ENCODE results near the gene MRPS16. TPM values are rescaled to one million over a fixed set of nuclear protein-coding genes. Genes with fewer than 3 reads are reported as not detected.
A peak's percentile ranks its signal among the peaks of the same experiment; 100 is the strongest.

Gene MRPS16
- total RNA-seq, 1 experiment from 2014 or later, result 148 TPM

DNA sequence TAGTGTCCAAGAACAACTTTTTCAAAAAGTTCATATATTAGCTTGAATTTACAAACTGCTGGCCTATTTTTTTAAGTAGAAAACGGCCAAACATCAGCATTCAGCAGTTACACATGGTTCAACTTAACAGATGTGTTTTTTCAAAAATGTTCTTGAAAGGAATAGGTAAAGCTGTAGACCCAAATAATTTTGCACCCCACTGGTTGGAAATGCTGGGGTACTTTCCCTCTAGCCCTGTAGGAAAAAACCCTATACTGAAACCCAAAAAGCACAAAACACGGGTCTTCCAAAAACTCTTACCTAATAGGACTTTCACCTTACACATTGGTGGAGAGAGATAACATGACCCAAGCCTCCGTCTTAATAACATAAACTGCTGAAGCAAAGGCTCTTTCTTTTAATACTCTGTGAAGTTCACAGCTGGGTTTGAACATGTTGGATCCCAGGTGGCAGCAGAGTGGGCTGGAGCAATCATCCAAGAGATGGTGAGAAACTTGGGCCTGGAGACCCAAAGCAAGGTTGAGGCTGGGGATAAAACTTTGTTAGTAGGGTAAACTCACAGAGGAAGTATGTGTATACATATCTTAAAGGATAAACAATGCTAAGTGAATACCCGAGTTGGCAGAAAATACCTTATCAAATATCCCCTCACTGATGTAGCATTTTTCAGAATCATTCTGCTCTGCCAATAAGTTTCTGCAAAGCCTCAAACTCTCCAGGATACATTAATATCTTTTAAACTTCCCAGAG, 4.8 kb downstream of the MRPS16 start:
- intact Hi-C loops (cut with micrococcal nuclease; ENCODE audit: unreplicated experiment), result loop anchor here (2.0 kb wide), 2 partner anchors 111 to 165 kb away; partner anchors contain the start of gene CFAP70
- ChIA-PET POLR2A (ENCODE audit: unreplicated experiment) (interaction anchor here (0.5 to 1.5 kb wide), 6 partner anchors 111 to 622 kb away, joined by 3 to 15 read pairs (median 6); partner anchors contain the start of genes CFAP70 and MICU1), CTCF (no interaction called here)
- Histone ChIP-seq H3K9me3 (ENCODE audit: insufficient read depth, low read depth) (no peaks in the 10 kb centered on the region), H3K27ac (peak overlapping the region; percentile 87), H3K4me2 (peak overlapping the region; percentile 91), H2AFZ (peak overlapping the region; percentile 63), H3K36me3 (ENCODE audit: low read depth) (peaks cover 47% of the 10 kb centered on the region), H4K20me1 (ENCODE audit: insufficient read depth) (no peaks in the 10 kb centered on the region), H3K79me2 (ENCODE audit: low read depth) (peaks cover 77% of the 10 kb centered on the region), H3K27me3 (ENCODE audit: insufficient read depth, low read depth) (no peaks in the 10 kb centered on the region), H3K4me1 (replicated peaks; ENCODE audit: insufficient read depth) (peaks cover 51% of the 10 kb centered on the region), H3F3A (ENCODE audit: insufficient read depth, low read depth) (peaks cover 63% of the 10 kb centered on the region), H3K9me2 (ENCODE audit: insufficient read depth) (no peaks in the 10 kb centered on the region), H3K4me3 (peak overlapping the region; percentile 95)
- DNase-seq, result no peak
- BruUV-seq (replicated peaks), result TSS peak; percentile 84
- TF ChIP-seq, protein P1, sequence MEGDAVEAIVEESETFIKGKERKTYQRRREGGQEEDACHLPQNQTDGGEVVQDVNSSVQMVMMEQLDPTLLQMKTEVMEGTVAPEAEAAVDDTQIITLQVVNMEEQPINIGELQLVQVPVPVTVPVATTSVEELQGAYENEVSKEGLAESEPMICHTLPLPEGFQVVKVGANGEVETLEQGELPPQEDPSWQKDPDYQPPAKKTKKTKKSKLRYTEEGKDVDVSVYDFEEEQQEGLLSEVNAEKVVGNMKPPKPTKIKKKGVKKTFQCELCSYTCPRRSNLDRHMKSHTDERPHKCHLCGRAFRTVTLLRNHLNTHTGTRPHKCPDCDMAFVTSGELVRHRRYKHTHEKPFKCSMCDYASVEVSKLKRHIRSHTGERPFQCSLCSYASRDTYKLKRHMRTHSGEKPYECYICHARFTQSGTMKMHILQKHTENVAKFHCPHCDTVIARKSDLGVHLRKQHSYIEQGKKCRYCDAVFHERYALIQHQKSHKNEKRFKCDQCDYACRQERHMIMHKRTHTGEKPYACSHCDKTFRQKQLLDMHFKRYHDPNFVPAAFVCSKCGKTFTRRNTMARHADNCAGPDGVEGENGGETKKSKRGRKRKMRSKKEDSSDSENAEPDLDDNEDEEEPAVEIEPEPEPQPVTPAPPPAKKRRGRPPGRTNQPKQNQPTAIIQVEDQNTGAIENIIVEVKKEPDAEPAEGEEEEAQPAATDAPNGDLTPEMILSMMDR (conservative IDR thresholded peaks at IDR 0.05), result no peak
- TF ChIP-seq EZH2 (IDR thresholded peaks at IDR 0.05; ENCODE audit: low read depth), result no peak

DNA sequence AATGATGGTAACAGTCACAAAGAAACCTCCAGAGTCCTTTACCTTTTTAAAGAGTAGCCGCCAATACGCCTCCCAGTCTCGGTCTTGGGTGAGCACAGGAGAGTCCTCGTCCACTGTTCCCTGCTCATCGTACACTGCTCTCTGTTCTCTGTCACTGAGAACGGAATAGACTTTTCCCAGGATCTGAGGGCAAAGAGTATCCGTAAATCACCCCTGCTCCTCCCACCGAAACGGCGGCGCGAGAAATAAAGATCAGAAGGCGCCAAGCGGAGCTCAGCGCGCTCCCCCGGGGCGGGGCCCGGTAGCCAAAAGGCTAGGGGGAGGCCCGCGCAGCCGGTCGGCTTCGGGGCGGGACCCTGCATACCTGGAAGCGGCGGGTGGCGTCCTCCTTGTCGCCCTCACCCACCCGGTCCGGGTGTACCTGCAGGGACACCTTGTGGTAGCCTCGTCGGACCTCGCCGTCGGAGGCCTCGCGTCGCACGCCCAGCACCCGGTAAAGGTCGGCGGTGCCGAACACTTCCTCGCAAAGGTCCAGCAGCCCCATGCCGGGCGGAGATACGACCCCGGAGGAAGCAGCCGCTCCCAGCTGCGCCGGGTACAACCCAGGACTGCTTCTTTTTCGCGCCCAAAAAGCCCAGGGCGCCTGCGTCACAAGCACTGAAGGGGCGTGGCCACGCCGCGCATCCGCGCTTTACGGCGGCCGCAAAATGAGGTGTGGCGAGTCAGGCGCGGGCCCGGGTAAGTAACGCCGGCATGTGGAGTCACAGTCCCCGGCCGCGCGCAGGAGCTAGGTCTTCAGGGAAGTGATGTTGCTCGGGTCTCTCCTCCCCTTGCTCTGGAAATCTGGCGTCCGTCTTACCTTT, 5.6 kb downstream of the MRPS16 start, which contains the start of gene DNAJC9:
TSS of gene DNAJC9 (minus strand) at position 610 of the 863 bp plus-strand sequence. CDS start at position 544, 66 bp downstream.
- intact Hi-C loops (cut with micrococcal nuclease; ENCODE audit: unreplicated experiment), result loop anchor here (2.0 kb wide), 2 partner anchors 112 to 166 kb away; partner anchors contain the start of gene CFAP70
- Histone ChIP-seq H3K27me3 (ENCODE audit: insufficient read depth, low read depth) (no peaks in the 10 kb centered on the region), H4K20me1 (ENCODE audit: insufficient read depth) (no peaks in the 10 kb centered on the region), H3K27ac (peak within 1 kb of the TSS; percentile 87), H3K9me3 (ENCODE audit: insufficient read depth, low read depth) (no peaks in the 10 kb centered on the region), H3K4me3 (peak within 1 kb of the TSS; percentile 95), H3K9me2 (ENCODE audit: insufficient read depth) (no peaks in the 10 kb centered on the region), H3K4me1 (replicated peaks; ENCODE audit: insufficient read depth) (peaks cover 51% of the 10 kb centered on the region), H3K4me2 (peak within 1 kb of the TSS; percentile 91), H3K79me2 (ENCODE audit: low read depth) (peaks cover 72% of the 10 kb centered on the region), H2AFZ (peak within 1 kb of the TSS; percentile 80), H3K36me3 (ENCODE audit: low read depth) (peaks cover 51% of the 10 kb centered on the region), H3F3A (ENCODE audit: insufficient read depth, low read depth) (peaks cover 61% of the 10 kb centered on the region)
- ChIA-PET POLR2A (ENCODE audit: unreplicated experiment) (interaction anchor here (0.5 to 1.5 kb wide), 21 partner anchors 10 to 1772 kb away, joined by 3 to 15 read pairs (median 4); partner anchors contain the start of genes CFAP70, MICU1 and PPP3CB), CTCF (interaction anchor here (0.5 to 0.6 kb wide), 2 partner anchors 79 to 210 kb away, joined by 3 read pairs; partner anchors contain the start of genes ECD and FAM149B1)
- peak; percentile 86 to 99 for DNase-seq
- TF ChIP-seq, protein P1 (conservative IDR thresholded peaks at IDR 0.05), result no peak
- TF ChIP-seq EZH2 (IDR thresholded peaks at IDR 0.05; ENCODE audit: low read depth), result no peak
- BruUV-seq (replicated peaks), result TSS peak; percentile 20

DNA sequence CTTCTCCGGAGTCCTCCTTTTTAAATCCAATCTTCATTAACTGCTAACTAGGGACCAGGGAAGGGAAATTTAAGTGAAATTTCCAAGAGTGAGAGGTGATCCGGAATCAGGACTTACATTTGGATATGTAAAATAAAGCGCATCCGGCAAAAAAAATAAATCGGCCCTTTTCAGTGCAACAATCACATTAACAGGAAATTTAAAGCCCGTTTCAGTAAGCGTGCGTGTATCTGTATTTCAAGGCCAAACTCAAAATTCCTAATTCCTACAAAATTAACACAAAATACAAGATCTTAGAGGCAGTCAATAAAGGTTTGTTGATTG, 6.2 kb downstream of the MRPS16 start:
- CTCF ChIA-PET, result interaction anchor here (0.5 to 0.6 kb wide), 2 partner anchors 78 to 211 kb away, joined by 3 read pairs; partner anchors contain the start of genes ECD and FAM149B1
- intact Hi-C loops (cut with micrococcal nuclease; ENCODE audit: unreplicated experiment), result loop anchor here (2.0 kb wide), 2 partner anchors 113 to 167 kb away; partner anchors contain the start of gene CFAP70
- no peaks in the 10 kb centered on the region for H4K20me1 ChIP-seq (ENCODE audit: insufficient read depth)

More for the DNA sequence above, 6.2 kb downstream of the MRPS16 start:
- Histone ChIP-seq H2AFZ (peak overlapping the region; percentile 80), H3K4me3 (peak overlapping the region; percentile 95), H3K79me2 (ENCODE audit: low read depth) (peaks cover 66% of the 10 kb centered on the region), H3K27me3 (ENCODE audit: insufficient read depth, low read depth) (no peaks in the 10 kb centered on the region), H3K9me3 (ENCODE audit: insufficient read depth, low read depth) (no peaks in the 10 kb centered on the region), H3K4me1 (replicated peaks; ENCODE audit: insufficient read depth) (peaks cover 48% of the 10 kb centered on the region), H3K27ac (peak overlapping the region; percentile 87), H3K9me2 (ENCODE audit: insufficient read depth) (no peaks in the 10 kb centered on the region), H3F3A (ENCODE audit: insufficient read depth, low read depth) (peaks cover 58% of the 10 kb centered on the region), H3K36me3 (ENCODE audit: low read depth) (peaks cover 57% of the 10 kb centered on the region), H3K4me2 (peak overlapping the region; percentile 91)
- POLR2A ChIA-PET (ENCODE audit: unreplicated experiment), result interaction anchor here (0.5 to 1.5 kb wide), 13 partner anchors 14 to 970 kb away, joined by 3 to 10 read pairs (median 4); partner anchors contain the start of gene CFAP70
- no peak for DNase-seq
- BruUV-seq (replicated peaks), result no TSS peak
- TF ChIP-seq, protein P1 (conservative IDR thresholded peaks at IDR 0.05), result no peak
- TF ChIP-seq EZH2 (IDR thresholded peaks at IDR 0.05; ENCODE audit: low read depth), result no peak
